PC-3 (cell line): Measurements from ENCODE around the gene NDUFAF5.

ENCODE experiments used
- CTCF ChIP-seq: fragments of 300-600 bp; sonication (generic); conservative IDR thresholded peaks from 2 replicates; pipeline ENCODE4 v1.5.1; 2017; ENCODE audit warnings: antibody characterized with exemption, low read depth, mild to moderate bottlenecking, low read length
- EZH2phosphoT487 ChIP-seq: fragments of 300-600 bp; sonication (generic); IDR thresholded peaks from 2 replicates; pipeline ENCODE4 v1.6.1; 2018; ENCODE audit warnings: mild to moderate bottlenecking, antibody characterized with exemption, low read length, borderline replicate concordance

DNA sequence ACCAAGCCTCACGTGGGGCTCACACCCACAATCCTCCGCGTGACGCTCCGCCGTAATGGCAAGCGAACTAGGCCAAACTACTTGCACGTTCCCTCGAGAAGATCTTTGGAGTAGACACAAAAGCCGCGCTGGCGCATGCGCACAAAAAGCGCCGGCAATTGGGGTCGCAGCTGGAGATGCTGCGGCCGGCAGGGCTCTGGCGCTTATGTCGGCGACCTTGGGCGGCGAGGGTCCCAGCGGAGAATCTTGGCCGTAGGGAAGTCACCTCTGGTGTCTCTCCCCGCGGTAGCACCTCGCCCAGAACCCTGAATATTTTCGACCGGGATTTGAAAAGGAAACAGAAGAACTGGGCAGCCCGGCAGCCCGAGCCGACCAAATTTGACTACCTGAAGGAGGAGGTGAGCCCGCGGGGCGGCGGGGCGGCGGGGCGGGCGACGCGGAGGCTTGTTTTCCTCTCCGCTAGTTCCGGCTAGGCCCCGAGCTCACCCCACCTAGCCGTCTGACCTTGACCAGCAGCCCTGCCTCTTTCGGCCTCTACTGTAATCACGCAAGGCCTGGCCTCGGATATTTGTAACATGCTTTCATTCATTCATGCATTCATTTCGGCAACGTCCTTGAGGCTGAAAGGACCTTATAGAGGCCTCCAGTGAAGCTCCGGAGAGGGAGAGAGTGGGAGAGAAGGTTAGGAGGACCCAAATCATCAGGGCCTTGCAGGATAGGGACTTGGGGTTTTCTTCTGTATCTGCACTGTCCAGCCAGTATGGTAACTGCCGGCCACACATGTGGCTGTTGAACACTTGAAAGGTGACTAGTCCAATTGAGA lies at the start of gene NDUFAF5, which contains the start of gene ESF1:
- TF ChIP-seq CTCF, result no peak
- TF ChIP-seq EZH2phosphoT487, result no peak
